IPS-11a (cell line): ENCODE data around the gene SLC25A6.
"Not testable (repeated sequence)": the region's sequence is repeated elsewhere in the genome, so short reads cannot be mapped to it uniquely, and the experiment has no call there.

Experiments used
- H3K4me3 ChIP-seq: one replicate; pipeline ENCODE4 v1.5.1; 2013; ENCODE audit warnings: low read depth, low read length, control low read depth

SLC25A6 gene

GRCh38 chrX:1416327-1416784 lies 24.4 kb upstream of the SLC25A6 start:
- no peak overlapping the region for H3K4me3 ChIP-seq

GRCh38 chrX:1412551-1413161 lies 20.7 kb upstream of the SLC25A6 start:
- H3K4me3 ChIP-seq: no peak overlapping the region

GRCh38 chrX:1411326-1411725 lies 19.4 kb upstream of the SLC25A6 start:
- H3K4me3 ChIP-seq: no peak overlapping the region

DNA sequence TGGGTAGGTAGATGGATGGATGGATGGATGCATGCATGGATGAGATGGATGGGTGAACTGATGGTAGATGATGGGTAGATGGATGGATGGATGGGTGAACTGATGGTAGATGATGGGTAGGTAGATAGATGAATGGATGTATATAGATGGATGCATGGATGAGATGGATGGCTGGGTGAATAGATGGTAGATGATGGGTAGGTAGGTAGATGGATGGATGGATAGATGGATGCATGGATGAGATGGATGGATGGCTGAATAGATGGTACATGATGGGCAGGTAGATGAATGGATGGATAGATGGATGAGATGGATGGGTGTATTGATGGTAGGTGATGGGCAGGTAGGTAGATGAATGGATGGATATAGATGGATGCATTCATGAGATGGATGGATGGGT lies 15.1 kb upstream of the SLC25A6 start:
- H3K4me3 ChIP-seq: no peak overlapping the region

GRCh38 chrX:1405769-1406168 lies 13.9 kb upstream of the SLC25A6 start:
- H3K4me3 ChIP-seq: not testable (repeated sequence)

GRCh38 chrX:1403867-1404266 lies 12.0 kb upstream of the SLC25A6 start:
- not testable (repeated sequence) for H3K4me3 ChIP-seq

- H3K4me3 ChIP-seq: no peak overlapping the region
Observed at GRCh38 chrX:1403228-1403627, 11.3 kb upstream of the SLC25A6 start.

- H3K4me3 ChIP-seq: no peak overlapping the region
Observed at GRCh38 chrX:1401611-1402430, 9.9 kb upstream of the SLC25A6 start.

GRCh38 chrX:1400742-1401471 lies 9.0 kb upstream of the SLC25A6 start:
- no peak overlapping the region for H3K4me3 ChIP-seq

DNA sequence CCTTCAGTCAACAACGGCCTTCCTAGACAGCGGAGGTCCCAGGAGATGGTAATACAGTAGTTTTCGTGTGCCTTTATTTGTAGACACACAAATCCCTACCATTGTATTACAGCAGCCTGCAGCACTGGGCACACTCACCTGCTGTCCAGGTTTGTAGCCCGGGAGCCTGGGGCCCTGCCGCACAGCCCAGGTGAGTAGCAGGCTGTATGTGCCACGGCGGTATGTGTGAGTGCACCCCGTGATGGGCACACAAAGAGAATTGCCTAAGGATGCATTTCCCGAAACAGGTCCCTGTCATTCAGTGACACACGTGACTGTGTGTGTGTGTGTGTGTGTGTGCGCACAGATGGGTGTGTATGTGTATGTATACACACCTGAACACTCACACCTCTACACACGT lies 8.1 kb upstream of the SLC25A6 start:
- no peak overlapping the region for H3K4me3 ChIP-seq

- no peak overlapping the region for H3K4me3 ChIP-seq
Observed at GRCh38 chrX:1398431-1399340, 6.8 kb upstream of the SLC25A6 start.

GRCh38 chrX:1397441-1398270 lies 5.7 kb upstream of the SLC25A6 start:
- no peak overlapping the region for H3K4me3 ChIP-seq

GRCh38 chrX:1397001-1397400 lies 5.1 kb upstream of the SLC25A6 start:
- no peak overlapping the region for H3K4me3 ChIP-seq

GRCh38 chrX:1395646-1396216 lies 3.8 kb upstream of the SLC25A6 start:
- H3K4me3 ChIP-seq: no peak overlapping the region

DNA sequence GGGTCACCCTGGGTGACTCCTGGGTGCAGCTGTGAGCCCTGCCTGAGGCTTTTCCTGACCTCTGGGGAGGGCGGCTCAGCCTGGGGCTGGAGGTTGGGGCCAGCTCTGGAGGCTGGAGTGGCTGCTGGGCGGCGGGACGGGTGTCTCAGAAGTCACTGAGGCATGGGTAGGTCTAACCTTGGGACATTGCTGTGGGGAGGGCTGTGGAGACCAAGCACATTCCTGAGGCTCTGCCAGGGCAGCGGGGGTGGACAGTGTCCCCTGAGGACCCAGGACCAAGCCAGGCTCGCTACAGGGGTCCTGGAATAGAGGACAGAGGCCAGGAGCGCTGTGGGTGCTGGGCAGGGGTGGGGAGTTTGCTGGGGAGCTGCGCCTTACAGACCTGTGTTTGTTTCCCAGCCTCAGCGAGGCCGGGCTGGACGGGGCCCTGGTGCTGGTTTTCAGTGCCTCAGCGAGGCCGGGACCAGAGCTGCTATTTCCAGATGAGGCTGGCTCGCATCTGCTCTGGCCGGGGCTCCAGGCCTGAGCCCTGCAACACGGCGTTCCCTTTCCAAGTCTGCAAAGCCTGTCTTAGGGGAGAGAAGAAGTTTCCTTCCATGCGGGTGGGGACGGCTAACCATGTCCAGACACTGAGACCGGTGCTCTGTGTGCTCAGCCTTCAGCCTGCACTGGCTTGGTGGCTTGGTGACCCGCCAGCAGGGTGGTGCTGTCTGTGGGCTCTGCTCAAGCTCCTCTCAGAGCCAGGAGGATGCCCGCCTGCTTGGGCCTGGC lies 3.0 kb upstream of the SLC25A6 start:
- no peak overlapping the region for H3K4me3 ChIP-seq

- no peak overlapping the region for H3K4me3 ChIP-seq
Observed at GRCh38 chrX:1393871-1394615, 2.1 kb upstream of the SLC25A6 start.

DNA sequence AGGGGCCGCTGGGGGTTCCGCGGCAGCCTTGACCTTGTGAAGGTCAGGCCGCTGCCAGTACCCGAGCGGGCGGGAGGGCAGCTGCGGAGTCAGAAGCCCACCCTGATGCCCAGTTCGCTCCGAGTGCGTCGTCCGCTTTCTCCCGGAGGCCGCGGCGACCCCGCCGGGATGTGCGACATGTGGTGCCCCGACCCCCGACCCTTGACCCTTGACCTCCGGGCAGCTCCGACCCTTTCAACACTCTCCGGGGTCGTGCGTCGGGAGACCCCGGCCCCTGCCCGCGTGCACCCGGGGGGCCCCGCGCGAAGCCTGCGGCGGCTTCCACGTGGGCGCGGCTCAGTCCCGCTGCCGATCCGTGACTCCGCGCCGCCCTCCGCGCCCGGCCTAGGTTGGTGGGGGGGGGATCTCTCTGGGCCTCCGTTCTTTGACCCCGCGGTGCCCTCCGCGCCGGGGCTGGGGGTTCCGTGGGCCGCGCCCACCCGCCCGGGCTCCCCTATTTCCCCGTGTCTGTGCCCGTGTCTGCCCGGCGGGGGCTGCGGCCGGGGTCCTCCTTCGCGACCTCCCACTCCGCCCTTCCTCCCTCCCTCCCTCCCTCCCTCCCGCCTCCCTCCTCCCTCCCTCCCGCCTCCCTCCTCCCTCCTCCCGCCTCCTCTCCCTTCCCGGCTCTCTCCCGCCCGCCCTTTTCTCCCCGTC lies 609 bp upstream of the SLC25A6 start:
- H3K4me3 ChIP-seq: peak overlapping the region; percentile 78

DNA sequence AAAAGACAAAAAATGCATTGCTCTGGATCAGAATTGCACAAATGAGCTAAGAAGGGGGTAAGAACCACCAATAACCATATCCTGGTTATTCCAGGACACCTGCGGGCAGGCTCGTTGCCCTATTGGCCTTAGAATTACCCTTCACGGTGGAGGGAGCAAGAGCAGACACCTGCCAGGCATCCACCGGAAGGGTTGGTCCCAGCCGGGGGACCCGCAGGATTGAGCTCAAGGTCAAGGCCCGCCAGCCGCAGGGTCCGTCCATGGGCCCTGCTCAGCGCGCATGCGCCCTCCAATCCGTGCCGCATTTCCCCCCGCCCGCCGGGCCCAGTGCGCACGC lies 575 bp downstream of the SLC25A6 start:
- peak overlapping the region; percentile 99 for H3K4me3 ChIP-seq
